Activated CD4-positive, alpha-beta T cell treated with anti-CD3 and anti-CD28 coated beads, Interleukin-2, amount 10 ng/mL, durations not matched to agents 24 days and 14 days (primary cell): ENCODE data around the gene CEMIP. TPM values are rescaled to one million over a fixed set of nuclear protein-coding genes. Genes with fewer than 3 reads are reported as not detected.

Experiments
- DNase-seq: peaks from one replicate; pipeline ENCODE4 v3.0.0; 2022
- H3K27ac Mint-ChIP-seq: one replicate; pipeline ENCODE4 v1.8.0; 2022; ENCODE audit warnings: mild to moderate bottlenecking, mixed read lengths
- H3K27me3 Mint-ChIP-seq: one replicate; pipeline ENCODE4 v1.8.0; 2022; ENCODE audit warnings: mixed read lengths
- H3K36me3 Mint-ChIP-seq: one replicate; pipeline ENCODE4 v1.8.0; 2022; ENCODE audit warnings: low read depth, mild to moderate bottlenecking, mixed read lengths
- H3K4me1 Mint-ChIP-seq: one replicate; pipeline ENCODE4 v1.8.0; 2021; ENCODE audit warnings: mixed read lengths
- H3K4me3 Mint-ChIP-seq: one replicate; pipeline ENCODE4 v1.8.0; 2022; ENCODE audit warnings: mild to moderate bottlenecking, moderate library complexity, mixed read lengths
- H3K9me3 Mint-ChIP-seq: one replicate; pipeline ENCODE4 v1.8.0; 2021; ENCODE audit warnings: mixed read lengths
- intact Hi-C: fragments of 100-400 bp; cut with micrococcal nuclease; formaldehyde crosslinking; loops from one replicate; pipeline ENCODE4 v1.15.1; 2023
- total RNA-seq: library from RNA; stranded (reverse); gene quantifications from 2 replicates; pipeline ENCODE4 v1.2.3, GENCODE V29; 2022

Gene CEMIP
- total RNA-seq, 1 donor from 2014 or later = not detected

- no peak overlapping the region for H3K27ac Mint-ChIP-seq
- no peaks in the 10 kb centered on the region for H3K36me3 Mint-ChIP-seq
- no peak overlapping the region for H3K4me3 Mint-ChIP-seq
- DNase-seq = no peak
- intact Hi-C loops = no loop called here
- H3K9me3 Mint-ChIP-seq = no peaks in the 10 kb centered on the region
- peaks cover 9% of the 10 kb centered on the region for H3K27me3 Mint-ChIP-seq
- H3K4me1 Mint-ChIP-seq = no peaks in the 10 kb centered on the region
Observed at GRCh38 chr15:80769153-80769828, 9.9 kb upstream of the CEMIP start.

GRCh38 chr15:80769829-80770705, 9.1 kb upstream of the CEMIP start:
- Mint-ChIP-seq H3K4me3 (no peak overlapping the region), H3K9me3 (no peaks in the 10 kb centered on the region), H3K4me1 (no peaks in the 10 kb centered on the region), H3K27ac (no peak overlapping the region), H3K27me3 (peaks cover 9% of the 10 kb centered on the region), H3K36me3 (no peaks in the 10 kb centered on the region)
- intact Hi-C loops = no loop called here
- no peak for DNase-seq

GRCh38 chr15:80773122-80773551, 6.0 kb upstream of the CEMIP start:
- intact Hi-C loops = no loop called here
- H3K4me1 Mint-ChIP-seq = peaks cover 2% of the 10 kb centered on the region
- no peaks in the 10 kb centered on the region for H3K36me3 Mint-ChIP-seq
- no peak overlapping the region for H3K27ac Mint-ChIP-seq
- H3K27me3 Mint-ChIP-seq = peaks cover 21% of the 10 kb centered on the region
- no peaks in the 10 kb centered on the region for H3K9me3 Mint-ChIP-seq
- no peak overlapping the region for H3K4me3 Mint-ChIP-seq
- no peak for DNase-seq

GRCh38 chr15:80773792-80774352, 5.3 kb upstream of the CEMIP start:
- Mint-ChIP-seq H3K27me3 (peaks cover 27% of the 10 kb centered on the region), H3K27ac (no peak overlapping the region), H3K4me3 (no peak overlapping the region), H3K4me1 (peaks cover 2% of the 10 kb centered on the region), H3K9me3 (no peaks in the 10 kb centered on the region), H3K36me3 (no peaks in the 10 kb centered on the region)
- no peak for DNase-seq
- intact Hi-C loops = no loop called here

- Mint-ChIP-seq H3K4me1 (peaks cover 2% of the 10 kb centered on the region), H3K27me3 (peaks cover 27% of the 10 kb centered on the region), H3K4me3 (no peak overlapping the region), H3K36me3 (no peaks in the 10 kb centered on the region), H3K9me3 (no peaks in the 10 kb centered on the region), H3K27ac (no peak overlapping the region)
- intact Hi-C loops = no loop called here
- no peak for DNase-seq
Observed at GRCh38 chr15:80774486-80774885, 4.7 kb upstream of the CEMIP start.

GRCh38 chr15:80775338-80775737, 3.8 kb upstream of the CEMIP start:
- peaks cover 33% of the 10 kb centered on the region for H3K27me3 Mint-ChIP-seq
- no peak for DNase-seq
- no peaks in the 10 kb centered on the region for H3K36me3 Mint-ChIP-seq
- H3K9me3 Mint-ChIP-seq = no peaks in the 10 kb centered on the region
- H3K27ac Mint-ChIP-seq = no peak overlapping the region
- H3K4me1 Mint-ChIP-seq = peaks cover 7% of the 10 kb centered on the region
- no peak overlapping the region for H3K4me3 Mint-ChIP-seq
- intact Hi-C loops = loop anchor here (5.0 kb wide), 1 partner anchor 208 kb away; no protein-coding TSS in a partner anchor

- peak; percentile 89 for DNase-seq
- H3K4me3 Mint-ChIP-seq = no peak overlapping the region
- H3K27me3 Mint-ChIP-seq = peaks cover 44% of the 10 kb centered on the region
- no peak overlapping the region for H3K27ac Mint-ChIP-seq
- no peaks in the 10 kb centered on the region for H3K9me3 Mint-ChIP-seq
- intact Hi-C loops = loop anchor here (1.0 to 5.0 kb wide), 2 partner anchors 209 to 320 kb away; no protein-coding TSS in a partner anchor
- peaks cover 7% of the 10 kb centered on the region for H3K4me1 Mint-ChIP-seq
- H3K36me3 Mint-ChIP-seq = no peaks in the 10 kb centered on the region
Observed at GRCh38 chr15:80776420-80777045, 2.6 kb upstream of the CEMIP start.

- intact Hi-C loops = loop anchor here (5.0 kb wide), 1 partner anchor 210 kb away; no protein-coding TSS in a partner anchor
- Mint-ChIP-seq H3K4me1 (peaks cover 7% of the 10 kb centered on the region), H3K9me3 (no peaks in the 10 kb centered on the region), H3K27ac (no peak overlapping the region), H3K36me3 (no peaks in the 10 kb centered on the region), H3K27me3 (peaks cover 50% of the 10 kb centered on the region), H3K4me3 (no peak overlapping the region)
- DNase-seq = no peak
Observed at GRCh38 chr15:80777137-80777536, 2.0 kb upstream of the CEMIP start.

- Mint-ChIP-seq H3K4me3 (peak overlapping the region; percentile 38), H3K27ac (no peak overlapping the region), H3K4me1 (peaks cover 10% of the 10 kb centered on the region), H3K27me3 (peaks cover 56% of the 10 kb centered on the region), H3K9me3 (no peaks in the 10 kb centered on the region), H3K36me3 (no peaks in the 10 kb centered on the region)
- DNase-seq = no peak
- intact Hi-C loops = loop anchor here (5.0 kb wide), 1 partner anchor 211 kb away; no protein-coding TSS in a partner anchor
Observed at GRCh38 chr15:80777826-80778620, 1.1 kb upstream of the CEMIP start.

GRCh38 chr15:80778621-80778963, 578 bp upstream of the CEMIP start:
- H3K9me3 Mint-ChIP-seq = no peaks in the 10 kb centered on the region
- H3K36me3 Mint-ChIP-seq = no peaks in the 10 kb centered on the region
- intact Hi-C loops = loop anchor here (5.0 kb wide), 1 partner anchor 211 kb away; no protein-coding TSS in a partner anchor

GRCh38 chr15:80779658-80780415, 667 bp downstream of the CEMIP start:
- Mint-ChIP-seq H3K27me3 (peaks cover 59% of the 10 kb centered on the region), H3K4me1 (peaks cover 16% of the 10 kb centered on the region), H3K36me3 (no peaks in the 10 kb centered on the region), H3K27ac (no peak overlapping the region), H3K4me3 (peak overlapping the region; percentile 70), H3K9me3 (no peaks in the 10 kb centered on the region)
- intact Hi-C loops = loop anchor here (2.0 to 5.0 kb wide), 2 partner anchors 191 to 213 kb away; no protein-coding TSS in a partner anchor
- DNase-seq = no peak

More at GRCh38 chr15:80778621-80778963, 578 bp upstream of the CEMIP start:
- Mint-ChIP-seq H3K4me3 (no peak overlapping the region), H3K27ac (no peak overlapping the region), H3K4me1 (peaks cover 15% of the 10 kb centered on the region), H3K27me3 (peaks cover 57% of the 10 kb centered on the region)
- DNase-seq = no peak

- Mint-ChIP-seq H3K4me1 (peaks cover 16% of the 10 kb centered on the region), H3K9me3 (no peaks in the 10 kb centered on the region), H3K27me3 (peaks cover 59% of the 10 kb centered on the region), H3K4me3 (no peak overlapping the region), H3K27ac (no peak overlapping the region), H3K36me3 (no peaks in the 10 kb centered on the region)
- DNase-seq = peak; percentile 79
- intact Hi-C loops = loop anchor here (2.0 kb wide), 1 partner anchor 190 kb away; no protein-coding TSS in a partner anchor
Observed at GRCh38 chr15:80780416-80781221, 1.4 kb downstream of the CEMIP start.
